GM18861 (cell line): Measurements from ENCODE around the gene KCNS1.

Source experiments
- ATAC-seq: cut with Tn5 transposase; IDR thresholded peaks from one replicate; pipeline ENCODE4 v1.9.1; 2021; ENCODE audit not compliant: unreplicated experiment

The KCNS1 gene

DNA sequence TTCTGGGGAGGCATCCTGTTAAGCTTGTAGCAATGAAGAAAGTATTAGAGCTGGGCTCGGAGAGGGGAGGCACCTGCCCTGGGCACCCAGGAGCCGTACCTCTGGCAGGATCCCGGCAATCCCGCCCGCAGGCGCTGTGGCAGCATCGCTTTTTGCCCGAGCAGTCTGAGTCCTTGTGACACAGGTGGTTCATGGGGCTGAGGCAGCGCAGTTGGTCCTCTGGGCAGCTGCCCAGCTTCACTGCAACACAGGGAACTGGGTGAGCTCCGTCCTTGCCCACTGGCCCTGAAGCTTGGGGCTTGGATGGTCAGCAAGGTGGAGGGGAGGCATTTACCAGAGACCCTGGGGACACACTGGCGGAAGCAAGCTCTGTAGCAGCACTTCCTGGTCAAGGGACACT is 9.4 kb upstream of the KCNS1 start:
- ATAC-seq = no peak

DNA sequence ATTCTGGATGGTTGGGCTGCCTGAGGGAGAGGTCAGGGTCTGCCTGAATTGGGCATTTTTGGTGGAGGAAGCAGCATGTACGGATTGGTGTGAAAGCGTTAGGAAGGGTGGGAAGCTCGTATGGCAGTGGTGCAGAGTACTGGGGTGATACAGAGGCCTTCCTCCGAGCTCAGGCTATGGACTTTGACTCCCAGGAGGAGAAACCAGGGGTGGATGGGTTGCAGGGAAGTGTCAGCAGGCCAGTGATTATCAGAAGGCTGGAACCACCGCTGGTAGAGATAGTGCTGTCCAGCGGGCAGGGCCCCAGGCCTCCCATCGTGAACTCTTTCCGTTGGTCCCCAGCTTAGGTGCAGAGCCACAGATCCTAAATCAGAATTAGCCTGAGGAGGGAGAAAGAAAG is 8.7 kb upstream of the KCNS1 start:
- ATAC-seq = no peak

DNA sequence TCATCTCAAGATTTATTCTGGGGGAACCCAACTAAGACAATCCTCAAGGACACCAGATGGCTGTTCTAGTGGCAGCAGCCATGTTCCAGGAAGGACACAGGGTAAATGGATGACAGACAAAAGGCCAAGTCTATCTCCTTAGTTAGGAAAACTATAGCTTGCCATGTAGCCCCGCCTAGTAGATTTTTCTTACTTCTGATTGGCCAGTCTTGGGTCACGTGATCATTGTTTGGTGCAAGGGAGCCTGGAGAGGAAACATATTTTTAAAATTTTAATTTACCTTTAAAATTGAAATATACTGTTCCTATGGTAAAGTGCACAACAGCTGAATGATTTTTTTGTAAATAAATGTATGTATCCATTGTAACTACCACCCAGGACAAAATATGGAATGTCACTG is 4.4 kb upstream of the KCNS1 start:
- no peak for ATAC-seq

DNA sequence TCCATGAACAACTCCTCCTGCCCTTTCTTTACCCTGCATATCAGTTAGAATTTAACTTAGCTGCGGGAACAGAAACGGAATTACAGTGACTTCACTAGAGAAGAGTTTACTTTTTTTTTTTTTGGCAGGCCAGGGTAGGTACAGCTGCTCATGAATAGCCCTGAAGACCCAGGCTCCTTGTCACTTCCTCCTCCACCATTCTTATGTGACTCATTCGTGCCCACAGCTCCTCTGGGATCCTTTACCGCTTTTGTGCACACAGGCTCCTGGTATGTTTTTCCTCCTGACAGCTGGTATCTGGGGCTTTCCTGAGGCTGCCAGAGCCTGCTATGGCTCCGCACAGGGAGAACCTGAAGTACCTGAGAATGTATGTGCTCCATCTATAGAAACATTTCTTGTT is 3.9 kb upstream of the KCNS1 start:
- ATAC-seq = no peak

DNA sequence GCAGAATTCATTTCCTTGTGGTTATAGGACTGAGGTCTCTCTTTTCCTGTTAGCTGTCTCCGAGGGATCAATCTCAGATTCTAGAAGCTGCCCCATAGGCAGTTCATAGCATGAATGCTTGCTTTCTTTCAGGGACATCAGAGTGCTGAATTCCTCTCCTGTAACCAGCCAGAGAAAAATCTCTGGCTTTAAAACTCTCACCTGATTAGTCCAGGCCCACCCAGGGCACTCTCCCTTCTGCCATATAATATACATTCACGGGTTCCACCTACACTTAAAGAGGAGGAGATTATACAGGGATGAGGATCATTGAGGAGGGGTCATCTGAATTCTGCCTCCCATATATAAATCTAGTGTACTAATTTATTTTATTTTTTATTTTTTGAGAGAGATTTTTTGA is 2.1 kb upstream of the KCNS1 start:
- ATAC-seq = no peak

DNA sequence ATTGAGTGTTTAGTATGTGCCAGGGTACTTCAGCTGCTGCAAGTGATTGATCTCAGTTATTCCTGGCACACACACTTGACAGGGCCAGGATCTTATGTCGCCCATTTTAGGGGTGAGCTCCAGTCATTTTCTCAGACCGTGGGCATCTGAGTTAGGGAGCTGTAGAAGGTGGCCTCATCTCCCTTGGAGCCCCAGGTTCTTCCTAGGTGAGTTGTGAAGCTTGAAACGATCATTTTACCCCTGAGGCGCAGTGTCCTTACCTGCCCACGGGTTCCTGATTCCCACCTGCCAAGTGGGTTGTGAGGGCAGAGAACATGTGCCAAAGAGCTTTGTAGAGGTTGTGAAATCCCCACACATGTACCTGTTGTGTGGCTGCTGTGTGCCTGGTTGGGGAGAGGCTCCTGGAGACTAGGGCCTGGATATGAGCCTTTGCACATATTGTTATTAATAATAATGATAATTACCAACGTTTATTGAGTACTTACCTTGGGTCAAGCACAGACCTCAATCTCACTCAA is 465 bp upstream of the KCNS1 start:
- no peak for ATAC-seq

DNA sequence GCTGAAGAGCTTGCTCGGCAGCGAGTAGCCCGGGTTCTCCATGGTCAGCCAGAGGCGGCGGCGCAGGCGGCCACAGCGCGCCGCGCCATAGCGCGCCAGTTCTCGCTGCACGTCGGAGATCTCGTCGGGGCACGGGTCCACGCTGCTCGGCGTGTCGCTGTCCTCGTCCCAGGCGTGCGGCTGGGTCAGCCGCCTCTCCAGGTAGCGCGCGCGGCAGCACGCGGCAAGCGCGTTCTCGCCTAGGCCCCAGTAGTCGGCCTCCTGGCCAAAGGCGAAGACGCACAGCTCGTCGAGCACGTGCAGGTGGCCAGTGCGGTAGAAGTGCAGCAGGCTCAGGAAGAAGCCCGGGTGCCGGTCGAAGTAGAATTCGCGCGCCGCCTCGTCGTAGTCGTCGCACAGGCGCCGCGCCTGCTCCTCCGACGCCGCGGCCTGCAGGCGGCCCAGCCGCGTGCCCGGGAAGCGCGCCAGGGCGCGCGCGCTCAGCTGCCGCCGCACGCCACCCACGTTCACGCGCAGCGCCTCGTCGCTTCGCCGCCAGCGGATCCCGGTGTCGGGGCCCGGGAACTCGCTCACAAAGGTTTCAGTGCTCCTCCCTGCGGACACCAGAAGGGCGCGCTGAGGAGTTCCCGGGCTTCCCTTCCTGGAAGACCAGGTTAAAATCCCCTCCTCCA is 2.7 kb downstream of the KCNS1 start:
- ATAC-seq = no peak

DNA sequence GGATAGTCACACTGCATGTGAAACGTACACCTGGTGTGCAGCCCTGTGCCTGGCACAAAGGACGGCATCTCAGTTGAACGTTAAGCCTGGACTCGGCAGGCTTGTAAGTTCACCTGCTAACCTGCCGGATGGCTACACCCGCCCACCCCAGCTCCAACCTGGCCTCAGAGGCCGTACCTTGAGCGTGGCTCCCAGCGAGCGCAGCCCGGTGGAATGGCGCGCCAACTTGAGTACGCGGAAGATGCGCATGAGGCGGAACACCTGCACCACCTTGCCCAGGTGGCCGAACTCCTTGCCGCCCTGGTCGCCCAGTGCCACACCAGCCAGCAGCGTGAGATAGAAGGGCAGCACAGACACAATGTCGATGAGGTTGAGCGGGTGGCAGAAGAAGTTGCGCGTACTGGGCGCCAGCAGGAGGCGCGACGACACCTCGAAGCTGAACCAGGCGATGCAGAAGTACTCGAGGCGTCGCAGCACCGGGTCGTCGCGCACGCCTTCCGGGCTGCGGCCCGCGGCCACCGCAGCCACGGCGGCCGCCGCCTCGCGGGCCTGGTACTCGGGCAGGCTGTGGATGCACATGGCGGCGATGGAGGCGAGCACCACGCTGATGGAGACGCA is 3.3 kb downstream of the KCNS1 start:
- ATAC-seq = no peak

DNA sequence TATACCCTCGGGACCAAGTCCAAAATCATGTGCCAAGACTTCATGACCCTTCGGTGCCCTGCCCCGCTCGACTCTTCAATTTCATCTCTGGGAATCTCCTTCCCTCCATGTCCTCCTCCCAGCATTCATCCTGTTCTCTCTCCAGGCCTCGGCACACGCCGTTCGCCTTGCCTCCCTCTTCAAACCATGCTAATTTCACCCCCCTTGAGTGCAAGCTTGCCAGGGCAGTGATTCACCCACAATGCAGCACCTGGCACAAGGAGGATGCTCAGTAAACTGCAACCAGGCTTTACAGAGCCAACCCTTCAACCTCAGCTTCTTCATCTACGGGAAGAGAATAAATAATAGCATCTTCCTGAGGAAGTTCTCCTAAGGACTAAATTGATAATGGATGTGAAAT is 4.1 kb downstream of the KCNS1 start:
- ATAC-seq = no peak

DNA sequence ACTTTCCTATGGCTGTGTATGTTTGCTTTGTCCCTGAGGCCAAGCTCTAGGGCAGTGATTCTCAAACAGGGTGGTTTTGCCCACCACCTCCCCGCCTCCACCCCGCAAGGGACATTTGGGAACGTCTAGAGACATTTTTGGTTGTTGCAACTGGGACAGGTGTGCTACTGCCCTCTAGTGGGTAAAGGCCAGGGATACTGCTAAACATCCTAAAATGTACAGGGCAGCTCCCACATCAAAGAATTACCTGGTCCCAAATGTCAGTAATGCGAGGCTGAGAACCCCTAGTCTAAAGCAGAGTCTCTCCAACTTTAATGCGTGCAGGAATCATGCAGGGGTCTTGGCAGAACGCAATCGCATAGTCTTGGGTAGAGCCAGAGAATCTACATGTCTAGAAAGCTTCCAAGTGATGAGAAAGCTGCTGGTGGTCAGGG is 5.1 kb downstream of the KCNS1 start:
- no peak for ATAC-seq

DNA sequence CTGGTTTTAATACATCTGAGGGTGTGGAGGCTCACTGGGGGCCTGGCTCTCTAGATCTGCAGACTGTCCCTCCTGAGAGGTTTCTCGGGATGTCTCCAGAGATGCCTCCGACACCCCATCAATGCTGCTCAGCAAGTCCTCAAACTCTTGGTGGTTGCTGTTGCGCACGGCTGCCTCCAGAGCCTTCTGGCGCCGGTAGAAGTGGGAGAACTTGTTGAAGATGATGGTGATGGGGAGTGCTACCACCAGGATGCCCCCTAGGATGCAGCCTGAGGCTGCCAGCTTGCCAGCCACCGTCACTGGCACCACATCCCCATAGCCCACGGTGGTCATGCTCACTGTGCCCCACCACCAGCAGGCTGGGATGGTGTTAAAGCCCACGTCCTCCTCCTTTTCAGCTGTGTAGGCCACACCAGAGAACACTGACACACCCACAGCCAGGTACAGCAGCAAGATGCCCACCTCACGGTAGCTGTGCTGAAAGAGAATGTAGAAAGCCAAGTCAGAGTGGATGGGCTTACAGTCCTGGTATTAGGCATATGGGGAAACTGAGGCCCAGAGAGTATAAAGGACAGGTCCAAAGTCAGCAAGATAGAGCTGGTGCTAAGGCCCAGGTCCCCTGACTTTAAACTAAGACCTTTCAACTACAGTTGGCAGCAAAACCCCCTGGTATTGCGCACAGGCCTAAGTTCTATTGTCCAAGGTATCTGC is 5.9 kb downstream of the KCNS1 start:
- no peak for ATAC-seq

DNA sequence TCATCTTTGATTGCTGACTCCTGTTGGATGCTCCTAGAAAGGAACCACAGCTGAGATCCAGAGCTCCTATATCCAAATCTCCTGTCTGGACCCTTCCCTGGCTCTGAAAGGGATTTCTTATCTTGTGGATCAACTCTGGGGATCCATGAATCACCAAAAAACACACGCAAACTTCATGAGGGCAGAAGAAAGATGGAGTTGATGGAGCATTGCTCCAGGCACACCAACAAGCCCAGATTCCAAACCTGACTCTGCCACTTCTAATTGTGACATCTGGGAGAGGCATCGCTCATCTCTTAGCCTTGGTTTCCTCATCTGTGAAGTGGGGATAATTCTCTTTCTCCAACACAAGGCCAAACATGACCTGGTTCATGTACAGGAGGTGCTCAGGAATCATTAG is 6.7 kb downstream of the KCNS1 start:
- ATAC-seq = no peak

DNA sequence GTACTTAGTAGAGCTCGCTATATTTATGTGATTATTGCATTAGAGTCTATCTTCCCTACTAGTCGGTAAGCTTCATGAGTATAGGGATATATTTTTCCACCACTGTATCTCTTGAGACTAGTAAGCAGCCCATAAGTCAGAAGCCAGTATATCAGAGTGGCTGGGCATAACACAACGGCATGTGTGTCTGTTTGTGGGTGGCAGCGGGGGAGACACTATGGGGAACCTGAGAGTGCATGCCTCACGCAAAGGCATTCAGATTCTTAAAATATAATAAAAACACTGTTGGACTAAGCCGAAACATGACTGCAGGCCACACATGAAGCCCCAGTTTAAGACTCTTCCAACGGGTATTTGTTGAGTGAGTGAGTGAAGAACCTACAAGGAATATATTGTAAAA is 8.0 kb downstream of the KCNS1 start:
- no peak for ATAC-seq

DNA sequence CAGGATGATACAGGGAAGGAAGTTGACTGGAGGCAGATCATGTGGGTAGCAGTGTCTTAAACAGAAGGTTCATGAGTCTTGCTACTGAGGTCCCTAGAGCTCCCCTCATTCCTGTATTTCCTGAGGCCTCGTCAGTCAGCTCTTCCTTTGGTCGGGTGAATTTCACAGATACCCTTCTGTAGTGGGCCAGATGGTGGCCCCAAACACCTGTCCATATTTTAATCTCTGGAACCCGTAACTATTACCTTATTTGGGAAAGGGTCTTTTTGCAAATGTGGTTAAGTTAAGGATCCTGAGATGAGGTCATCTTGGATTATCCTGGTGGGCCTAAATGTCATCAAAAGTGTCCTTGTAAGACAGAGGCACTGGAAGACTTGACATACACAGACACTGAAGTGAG is 9.6 kb downstream of the KCNS1 start:
- ATAC-seq = no peak

DNA sequence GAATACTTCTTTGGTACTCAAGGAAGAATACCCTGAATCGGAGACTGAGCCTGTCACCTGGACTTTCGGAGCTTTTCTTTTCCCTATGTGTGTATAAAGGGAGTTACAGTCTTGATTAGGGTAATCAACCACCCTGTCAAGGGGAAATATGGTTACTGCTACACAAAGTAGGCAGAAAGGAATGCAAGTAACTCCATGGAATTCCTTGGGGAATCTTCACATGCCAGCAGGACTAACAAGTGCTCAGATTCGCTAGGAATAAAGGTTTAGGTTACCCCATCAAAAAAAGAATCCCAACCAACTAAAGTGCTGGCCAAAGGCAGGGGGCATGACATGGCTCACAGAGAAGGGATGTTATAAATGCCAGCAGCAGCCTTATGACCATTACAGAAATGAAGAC is 10.4 kb downstream of the KCNS1 start:
- no peak for ATAC-seq

DNA sequence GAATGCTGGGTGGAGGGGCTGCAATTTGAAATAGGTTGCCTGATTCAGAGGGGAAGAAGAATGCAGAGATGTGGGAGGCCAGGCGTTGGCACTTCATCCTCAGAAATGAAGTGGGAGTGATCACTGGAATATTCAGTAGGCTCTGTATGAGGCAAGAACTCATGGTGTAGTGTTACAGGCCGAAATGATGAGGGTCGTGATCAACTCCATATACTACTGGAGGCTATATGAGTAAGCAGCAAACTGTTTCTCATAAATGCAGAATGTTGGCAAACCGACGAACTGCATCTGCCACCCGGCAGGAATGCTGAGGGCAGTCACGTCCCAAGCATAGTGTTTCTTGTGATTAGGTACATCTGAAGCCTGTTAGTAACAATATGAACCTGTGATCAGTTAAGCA is 12.7 kb downstream of the KCNS1 start:
- no peak for ATAC-seq

DNA sequence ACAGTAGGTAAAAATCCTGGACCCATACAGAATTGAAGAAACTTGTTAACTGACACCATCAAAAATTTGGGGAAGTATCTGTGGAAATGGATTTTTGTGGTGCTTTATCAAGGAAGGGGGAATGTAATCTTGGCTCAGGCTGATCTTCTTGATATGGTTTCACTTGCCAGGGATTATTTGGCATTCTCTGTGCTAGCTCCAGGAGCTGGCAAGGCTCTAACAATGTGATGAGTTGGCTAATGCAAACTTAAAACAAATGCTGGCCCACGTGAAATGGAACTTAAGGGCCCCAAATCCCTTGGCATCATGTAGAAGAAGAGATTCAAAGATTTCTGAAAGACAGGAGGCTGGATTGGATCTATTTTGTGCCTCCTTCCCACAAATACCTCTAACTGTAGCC is 13.1 kb downstream of the KCNS1 start:
- no peak for ATAC-seq

DNA sequence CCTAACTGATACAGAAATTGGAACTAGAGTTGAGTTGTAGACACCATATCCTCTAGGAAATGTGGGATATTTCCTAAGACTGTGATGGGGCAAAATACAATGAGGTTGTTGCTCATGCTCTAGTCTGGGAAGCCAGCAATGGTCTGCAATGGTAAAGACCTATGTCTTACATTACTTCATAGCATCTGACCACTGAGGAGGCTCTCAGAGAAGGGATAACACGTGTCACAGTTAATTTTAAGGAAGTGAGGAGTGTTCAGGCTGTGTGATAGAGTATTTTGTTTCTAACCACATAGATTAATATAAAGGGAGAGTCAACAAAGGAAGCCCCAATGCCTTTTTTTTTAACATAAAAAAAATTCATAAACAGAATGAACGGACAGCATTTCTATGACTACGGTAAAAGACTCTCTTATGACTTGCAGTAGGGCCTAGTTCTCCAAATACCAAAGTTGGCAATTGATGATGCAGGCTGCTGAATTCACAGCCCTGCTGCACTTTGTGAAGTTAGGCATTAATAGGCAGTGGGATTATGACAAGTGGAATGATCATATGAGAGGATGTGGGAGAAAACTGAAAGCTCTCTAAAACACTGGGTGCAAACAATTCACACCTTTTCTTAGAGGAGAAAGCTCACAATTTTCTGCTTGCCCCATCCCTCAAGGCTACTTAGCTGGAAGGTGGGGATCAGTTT is 13.7 kb downstream of the KCNS1 start:
- no peak for ATAC-seq

DNA sequence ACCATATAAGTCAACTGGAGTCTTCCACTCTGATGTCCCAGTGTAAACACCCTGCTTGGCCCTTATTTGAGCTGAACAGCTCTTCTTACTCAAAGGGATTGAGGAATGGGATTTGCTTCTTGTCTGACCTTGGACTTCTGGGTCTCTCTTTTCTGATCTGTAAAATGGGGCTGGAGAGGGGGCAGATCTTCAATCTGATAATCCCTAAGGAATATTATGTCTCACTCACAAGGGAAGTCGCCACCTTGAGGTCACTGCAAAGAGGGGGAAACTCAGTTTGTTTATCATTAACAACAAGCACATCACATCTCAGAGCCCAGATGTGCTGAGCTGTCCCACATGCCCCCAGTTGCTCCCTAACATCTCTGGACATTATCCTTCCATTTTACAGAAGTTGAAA is 15.1 kb downstream of the KCNS1 start:
- no peak for ATAC-seq

DNA sequence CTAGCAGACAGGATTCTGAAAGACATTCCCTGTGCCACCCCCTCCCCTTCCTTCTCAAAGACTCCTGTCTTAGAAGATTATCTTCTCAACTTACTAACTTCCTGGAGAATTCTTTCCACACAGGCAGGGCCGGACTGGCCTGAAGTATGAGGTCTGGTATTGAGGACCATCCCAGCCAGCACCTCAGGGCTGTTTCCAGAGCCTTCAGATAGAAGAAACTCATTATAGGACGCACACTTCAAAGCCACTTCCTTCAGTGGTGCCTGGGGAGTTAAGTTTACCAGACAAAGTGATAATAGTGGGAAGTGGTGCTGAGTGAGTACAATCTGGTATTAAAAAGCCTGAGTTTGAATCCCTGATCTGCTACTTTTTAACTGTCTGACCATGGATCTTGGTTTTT is 15.6 kb downstream of the KCNS1 start:
- no peak for ATAC-seq

DNA sequence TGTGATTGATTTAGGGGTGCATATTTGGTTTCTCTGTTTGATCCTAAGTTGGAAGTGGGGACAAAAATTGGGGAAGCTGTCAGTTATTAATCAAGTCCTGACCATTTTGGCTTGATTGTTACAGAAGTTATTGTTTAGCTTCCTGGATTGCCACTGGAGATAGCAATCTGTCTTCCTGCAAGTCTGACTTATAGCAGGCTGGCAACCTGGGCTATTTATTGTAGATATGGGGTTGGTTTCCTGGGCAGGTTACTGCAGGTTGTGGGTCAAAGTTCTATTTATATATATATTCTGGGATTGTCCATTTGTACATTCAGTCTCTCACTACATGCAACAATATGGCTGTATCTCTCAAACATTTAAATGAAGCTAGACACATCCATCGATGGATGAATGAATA is 17.8 kb downstream of the KCNS1 start:
- ATAC-seq = no peak

DNA sequence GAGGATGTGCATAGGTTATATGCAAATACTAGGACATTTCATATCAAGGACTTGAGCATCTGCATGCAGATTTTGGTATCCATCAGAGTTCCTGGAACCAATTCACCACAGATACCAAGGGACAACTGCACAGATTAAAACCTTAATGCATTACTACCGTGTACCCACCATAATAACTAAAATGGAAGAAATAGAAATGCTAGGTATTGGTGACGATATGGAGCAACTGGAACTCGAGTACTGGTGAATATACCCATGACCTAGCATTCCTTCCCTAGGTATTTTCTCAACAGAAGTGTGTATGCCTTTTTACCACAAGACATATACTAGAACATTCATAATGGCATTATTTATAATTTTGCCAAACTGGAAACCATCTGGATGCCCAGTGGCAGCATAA is 18.5 kb downstream of the KCNS1 start:
- no peak for ATAC-seq
